ENCODE results near the gene HOXA9.

HOXA9 gene

DNA sequence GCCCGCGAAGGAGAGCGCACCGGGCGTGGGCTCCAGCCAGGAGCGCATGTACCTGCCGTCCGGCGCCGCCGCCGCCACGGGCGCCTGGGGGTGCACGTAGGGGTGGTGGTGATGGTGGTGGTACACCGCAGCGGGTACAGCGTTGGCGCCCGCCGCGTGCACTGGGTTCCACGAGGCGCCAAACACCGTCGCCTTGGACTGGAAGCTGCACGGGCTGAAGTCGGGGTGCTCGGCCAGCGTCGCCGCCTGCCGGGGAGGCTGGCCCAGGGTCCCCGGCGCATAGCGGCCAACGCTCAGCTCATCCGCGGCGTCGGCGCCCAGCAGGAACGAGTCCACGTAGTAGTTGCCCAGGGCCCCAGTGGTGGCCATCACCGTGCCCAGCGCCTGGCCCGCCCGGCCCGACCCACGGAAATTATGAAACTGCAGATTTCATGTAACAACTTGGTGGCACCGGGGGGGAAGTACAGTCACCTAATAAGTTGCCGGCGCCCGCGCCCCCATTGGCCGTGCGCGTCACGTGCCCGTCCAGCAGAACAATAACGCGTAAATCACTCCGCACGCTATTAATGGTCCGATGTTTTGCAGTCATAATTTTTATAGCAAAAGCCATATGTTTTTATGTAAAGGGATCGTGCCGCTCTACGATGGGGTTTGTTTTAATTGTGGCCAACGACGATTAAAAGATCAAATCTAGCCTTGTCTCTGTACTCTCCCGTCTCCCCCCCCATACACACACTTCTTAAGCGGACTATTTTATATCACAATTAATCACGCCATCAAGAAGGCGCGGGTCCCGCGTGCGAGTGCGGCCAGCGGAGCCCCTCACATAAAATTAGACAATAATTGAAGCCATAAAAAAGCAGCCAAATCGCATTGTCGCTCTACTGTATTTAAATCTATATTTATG lies at the start of gene HOXA9:
HOXA9 (minus strand) TSS at position 449 of the 907 bp plus-strand sequence; CDS start at position 369, 80 bp downstream.
- no peak for DNase-seq

DNA sequence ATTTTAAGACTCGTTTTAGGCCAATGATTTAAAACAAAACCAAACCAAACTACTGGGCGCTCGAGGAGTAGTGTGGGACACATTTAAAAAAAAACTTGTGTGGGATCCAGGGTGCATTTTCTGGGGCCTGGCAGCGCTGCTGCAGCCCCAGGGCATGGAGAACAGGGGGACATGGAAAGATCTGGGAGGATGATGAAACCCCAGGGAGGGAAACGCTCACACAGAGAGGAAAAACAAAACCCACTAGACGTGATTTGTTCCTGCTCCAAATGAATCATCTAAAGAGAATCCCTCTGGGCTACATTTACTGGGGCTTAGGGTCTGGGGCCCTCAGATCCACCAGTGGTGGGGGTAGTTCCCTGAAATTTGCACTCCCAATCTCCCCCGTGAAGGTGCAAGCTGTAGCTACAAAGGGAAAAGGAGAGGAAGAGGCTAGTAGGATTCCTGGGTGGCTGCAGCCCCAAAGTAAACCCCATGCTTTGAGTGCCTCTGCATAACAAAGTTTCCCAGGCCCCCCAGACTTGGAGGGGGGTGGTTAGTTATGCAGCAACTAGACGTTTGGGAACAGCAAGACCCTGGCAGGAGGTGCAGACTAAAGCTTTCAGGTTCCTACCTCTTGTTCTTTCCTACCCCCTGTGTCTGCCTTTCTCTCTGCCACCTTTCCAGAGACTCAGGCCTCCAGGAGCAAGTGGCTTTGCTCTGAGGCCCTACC lies 49.1 kb upstream of the HOXA9 start:
- DNase-seq, result no peak

DNA sequence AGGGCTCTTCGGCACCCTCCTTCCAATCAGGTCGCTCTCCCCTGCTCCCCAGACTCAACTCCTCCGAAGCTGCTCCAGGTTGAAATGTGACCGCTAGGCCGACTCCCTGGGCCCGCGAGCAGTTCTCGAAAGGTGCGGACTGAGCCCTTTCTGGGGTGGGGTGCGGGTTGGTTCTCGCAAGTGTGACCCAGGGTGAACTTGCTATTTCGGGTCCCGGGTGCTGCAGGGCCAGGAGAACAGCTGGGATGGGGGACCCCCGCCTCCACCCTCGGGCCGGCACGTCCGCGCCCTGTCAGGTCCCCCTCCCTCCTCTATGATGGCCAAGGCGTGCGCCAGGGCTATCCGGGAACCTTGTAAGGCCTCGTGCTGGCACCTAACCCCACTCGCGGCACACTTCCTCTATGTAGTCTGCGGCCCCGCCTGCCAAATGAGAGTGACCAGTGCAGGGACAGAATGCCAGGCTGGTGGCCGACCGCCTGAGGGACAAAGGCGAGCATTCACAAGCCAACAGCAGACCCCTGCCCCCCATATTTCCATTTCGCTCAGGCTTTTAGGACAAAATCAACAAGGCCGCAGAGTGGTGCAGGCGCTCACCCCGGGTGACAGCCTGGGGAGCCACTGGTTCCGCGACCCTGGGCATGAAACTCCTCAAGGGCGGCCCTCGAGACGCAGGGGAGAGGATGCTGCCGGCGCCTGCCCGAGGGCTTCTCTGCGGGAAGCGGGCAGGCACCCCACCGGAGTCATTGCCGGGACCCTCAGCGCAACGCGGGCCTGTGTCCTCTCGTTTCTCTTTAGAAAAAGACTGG lies 48.3 kb upstream of the HOXA9 start:
- DNase-seq, result no peak

GRCh38 chr7:27212497-27213432 lies 47.4 kb upstream of the HOXA9 start:
- no peak for DNase-seq

GRCh38 chr7:27211764-27212204 lies 46.4 kb upstream of the HOXA9 start:
- no peak for DNase-seq

DNA sequence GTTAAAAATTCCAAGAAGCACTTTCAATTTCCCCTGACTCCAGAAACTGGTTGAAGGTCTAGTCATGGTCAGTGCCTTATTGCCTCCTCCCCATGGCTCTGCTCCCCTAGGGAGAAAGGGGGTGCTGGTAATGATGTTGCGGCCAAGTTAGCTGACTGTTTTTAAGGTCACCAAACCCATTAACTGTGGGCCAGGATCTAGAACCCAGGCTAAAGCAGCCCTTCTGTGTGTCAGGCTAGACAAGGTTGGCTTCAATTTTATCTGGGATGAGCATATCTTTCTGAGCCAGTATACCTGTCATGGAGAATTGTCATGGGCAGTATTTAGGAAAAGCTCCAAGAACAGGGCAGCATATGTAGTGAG lies 45.7 kb upstream of the HOXA9 start:
- DNase-seq, result no peak

- peak; percentile 55 for DNase-seq
Measured at GRCh38 chr7:27210441-27211083, 45.2 kb upstream of the HOXA9 start.

DNA sequence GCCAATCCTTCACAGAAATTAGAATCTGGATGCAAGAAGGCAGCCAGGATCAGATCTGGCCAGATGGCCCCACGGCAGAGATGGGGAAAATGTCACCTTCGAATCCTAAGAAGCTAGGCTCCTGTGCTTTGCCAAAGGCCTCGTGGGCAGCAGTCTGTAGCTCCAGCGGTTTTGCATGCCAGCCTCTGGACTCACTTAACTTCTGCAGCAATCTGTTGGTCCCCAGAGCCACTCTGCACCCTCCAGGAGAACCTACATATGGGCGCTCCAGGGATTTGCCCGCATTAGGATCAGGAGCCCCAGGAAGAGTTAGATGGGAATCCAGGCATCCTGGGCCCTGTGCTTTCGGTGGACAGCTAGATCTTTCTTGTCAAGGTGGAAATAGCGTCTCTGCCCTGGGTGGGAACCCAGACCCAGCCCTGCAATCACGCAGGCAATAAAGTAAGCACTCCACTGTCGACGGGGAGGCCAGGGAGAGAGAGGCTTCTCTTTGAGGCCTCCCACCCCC lies 44.6 kb upstream of the HOXA9 start:
- DNase-seq, result no peak

GRCh38 chr7:27208998-27209397 lies 43.7 kb upstream of the HOXA9 start:
- DNase-seq, result no peak

DNA sequence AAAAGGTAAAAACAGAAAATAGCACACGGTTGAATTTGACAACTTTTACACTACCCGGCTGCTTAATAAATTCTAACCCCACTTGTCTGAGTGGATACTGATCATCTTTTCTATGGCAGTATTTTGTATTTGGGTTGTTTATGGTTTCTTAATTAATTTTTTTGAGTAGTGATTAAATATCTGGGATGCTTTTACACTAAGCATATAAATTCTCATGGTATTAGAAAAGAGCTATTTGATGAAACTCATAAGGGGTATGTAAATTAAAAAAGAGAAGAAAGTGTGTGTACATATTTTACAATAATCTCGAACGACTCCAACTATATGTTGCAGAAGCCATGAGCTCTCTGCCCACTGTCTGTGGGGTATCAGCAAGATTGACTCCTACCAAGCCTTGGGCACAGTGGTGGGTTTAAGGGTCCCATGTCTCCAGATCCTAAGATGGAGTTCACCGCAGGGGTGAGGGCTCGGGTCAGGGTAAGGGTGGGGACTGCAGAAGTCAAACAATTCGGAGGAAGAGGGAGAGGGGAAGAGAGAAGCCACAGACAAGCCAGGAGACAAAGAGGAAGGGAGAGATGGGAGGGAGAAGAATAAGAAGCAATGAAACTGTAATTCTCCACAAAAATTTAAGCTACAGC lies 42.1 kb upstream of the HOXA9 start:
- DNase-seq, result no peak

- no peak for DNase-seq
Measured at GRCh38 chr7:27205325-27206280, 40.3 kb upstream of the HOXA9 start.

DNA sequence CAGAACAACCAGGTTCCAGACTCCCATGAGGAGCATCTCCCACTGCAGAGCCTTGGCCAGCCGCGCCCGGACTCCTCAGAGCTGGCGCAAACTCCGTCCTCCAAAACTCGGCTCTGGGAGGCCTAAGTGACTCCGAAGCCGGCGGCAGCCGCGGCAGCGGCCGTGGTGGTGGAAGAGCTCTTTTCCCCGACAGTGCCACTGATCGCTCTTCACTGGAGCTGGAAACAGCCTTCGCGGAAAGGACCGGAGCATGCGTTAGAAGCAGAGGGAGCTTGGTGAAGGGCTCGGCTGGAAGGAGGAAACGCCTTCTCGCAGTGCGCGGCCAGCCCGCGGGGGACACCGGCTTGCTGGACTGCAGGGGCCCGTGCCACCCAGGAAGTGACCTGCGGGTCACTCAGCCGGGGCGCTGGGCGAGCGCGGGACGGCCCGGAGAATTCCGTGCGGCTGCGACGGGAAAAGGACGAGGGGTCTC lies 39.5 kb upstream of the HOXA9 start:
- DNase-seq, result no peak

- DNase-seq, result no peak
Measured at GRCh38 chr7:27203964-27204594, 38.7 kb upstream of the HOXA9 start.

- DNase-seq, result no peak
Measured at GRCh38 chr7:27203365-27203953, 38.1 kb upstream of the HOXA9 start.

- no peak for DNase-seq
Measured at GRCh38 chr7:27202862-27203134, 37.5 kb upstream of the HOXA9 start.

- DNase-seq, result no peak
Measured at GRCh38 chr7:27202018-27202861, 36.9 kb upstream of the HOXA9 start.

DNA sequence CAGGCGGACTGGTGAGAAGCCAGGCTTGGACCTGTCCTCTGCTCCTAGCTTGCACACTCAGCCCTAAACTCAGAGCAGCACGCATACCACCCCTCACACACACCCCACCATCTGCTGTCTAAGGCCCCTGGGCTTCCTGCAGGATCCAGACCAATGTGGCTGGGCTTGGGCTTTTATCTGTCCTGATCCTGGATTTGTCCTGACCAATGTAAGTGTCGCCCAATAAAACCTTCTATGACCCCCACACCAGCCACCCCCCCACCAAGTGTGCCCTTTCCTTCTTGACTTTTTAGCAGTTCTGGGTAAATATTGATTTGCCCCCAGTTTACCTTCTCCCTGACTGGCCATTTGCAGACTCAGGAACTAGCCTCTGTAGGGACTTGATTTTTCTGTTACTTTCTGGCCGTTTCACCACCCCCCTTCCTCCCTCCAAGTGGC lies 36.3 kb upstream of the HOXA9 start:
- DNase-seq, result no peak

Measured in activated naive CD4-positive, alpha-beta T cell treated with anti-CD3 and anti-CD28 coated beads, Interleukin-2, amount 50 U/mL, for 16 hours (primary cell).